Stomach smooth muscle (tissue), 2 donors: ENCODE results near the gene COX8A.

ENCODE experiments used
- H3K27ac ChIP-seq: one replicate; pipeline ENCODE4 v1.7.0; 2013; ENCODE audit warnings: mild to moderate bottlenecking, low read length, inconsistent platforms
- H3K27me3 ChIP-seq, 2 donors: one replicate each; pipeline ENCODE4 v1.7.0; 2013; ENCODE audit warnings: low read length in 2 of 2; ENCODE audit not compliant: insufficient read depth in 2 of 2, control insufficient read depth in 1 of 2
- H3K36me3 ChIP-seq, 2 donors: one replicate each; pipeline ENCODE4 v1.7.0; 2013; ENCODE audit warnings: low read length in 2 of 2; ENCODE audit not compliant: control insufficient read depth in 2 of 2, insufficient read depth in 2 of 2
- H3K4me1 ChIP-seq: one replicate; pipeline ENCODE4 v1.7.0; 2013; ENCODE audit warnings: low read length; ENCODE audit not compliant: control insufficient read depth, insufficient read depth
- H3K4me3 ChIP-seq, 2 donors: one replicate each; pipeline ENCODE4 v1.7.0; 2013; ENCODE audit warnings: low read length in 2 of 2
- H3K9ac ChIP-seq, 2 donors: one replicate each; pipeline ENCODE4 v1.7.0; 2013; ENCODE audit warnings: low read length in 2 of 2, mild to moderate bottlenecking in 1 of 2
- H3K9me3 ChIP-seq, 2 donors: one replicate each; pipeline ENCODE4 v1.7.0; 2013; ENCODE audit warnings: low read length in 2 of 2; ENCODE audit not compliant: control insufficient read depth in 2 of 2
- donor health status: healthy.
- donor health status: Pancreatic carcinoma.

COX8A gene, protein sequence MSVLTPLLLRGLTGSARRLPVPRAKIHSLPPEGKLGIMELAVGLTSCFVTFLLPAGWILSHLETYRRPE

GRCh38 chr11:63974259-63975143 is at the start of gene COX8A:
TSS of gene COX8A (plus strand) at chr11:63974620. CDS start at chr11:63974681, 61 bp downstream.
- Histone ChIP-seq H3K9me3 (no peaks in the 10 kb centered on the region), H3K9ac (peak within 1 kb of the TSS; percentile 99), H3K4me3 (peak within 1 kb of the TSS; percentile 81 to 97), H3K36me3 (peaks cover 7 to 8% of the 10 kb centered on the region in 2 donors), H3K27me3 (no peaks in the 10 kb centered on the region), H3K4me1 (peaks cover 25% of the 10 kb centered on the region), H3K27ac (peak within 1 kb of the TSS; percentile 99)

DNA sequence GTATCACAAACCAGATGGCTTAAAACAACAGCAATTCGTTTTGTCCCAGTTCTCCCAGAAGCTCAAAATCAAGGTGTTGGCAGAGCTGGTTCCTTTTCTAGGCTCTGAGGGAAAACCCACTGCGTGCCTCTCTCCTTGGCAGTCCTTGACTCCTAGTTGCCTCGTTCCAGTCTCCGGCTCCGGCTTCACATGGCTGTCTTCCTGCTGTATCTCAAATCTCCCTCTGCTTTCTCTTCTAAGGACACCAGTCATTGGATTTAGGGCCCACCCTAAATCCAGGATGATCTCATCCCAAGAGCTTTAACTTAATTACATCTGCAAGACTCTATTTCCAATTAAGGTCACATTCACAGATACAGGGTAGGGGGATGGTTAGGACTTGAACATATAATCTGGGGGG is 44.8 kb upstream of the COX8A start:
- no peaks in the 10 kb centered on the region for H3K9me3 ChIP-seq
- H3K36me3 ChIP-seq, result no peaks in the 10 kb centered on the region
- no peaks in the 10 kb centered on the region for H3K27me3 ChIP-seq
- H3K9ac ChIP-seq, result no peak overlapping the region
- no peak overlapping the region for H3K4me3 ChIP-seq
- no peaks in the 10 kb centered on the region for H3K4me1 ChIP-seq
- H3K27ac ChIP-seq, result no peak overlapping the region

GRCh38 chr11:63931045-63931444 is 43.4 kb upstream of the COX8A start:
- Histone ChIP-seq H3K9ac (no peak overlapping the region), H3K9me3 (no peaks in the 10 kb centered on the region), H3K4me3 (no peak overlapping the region), H3K36me3 (no peaks in the 10 kb centered on the region), H3K27me3 (no peaks in the 10 kb centered on the region), H3K4me1 (no peaks in the 10 kb centered on the region), H3K27ac (no peak overlapping the region)

DNA sequence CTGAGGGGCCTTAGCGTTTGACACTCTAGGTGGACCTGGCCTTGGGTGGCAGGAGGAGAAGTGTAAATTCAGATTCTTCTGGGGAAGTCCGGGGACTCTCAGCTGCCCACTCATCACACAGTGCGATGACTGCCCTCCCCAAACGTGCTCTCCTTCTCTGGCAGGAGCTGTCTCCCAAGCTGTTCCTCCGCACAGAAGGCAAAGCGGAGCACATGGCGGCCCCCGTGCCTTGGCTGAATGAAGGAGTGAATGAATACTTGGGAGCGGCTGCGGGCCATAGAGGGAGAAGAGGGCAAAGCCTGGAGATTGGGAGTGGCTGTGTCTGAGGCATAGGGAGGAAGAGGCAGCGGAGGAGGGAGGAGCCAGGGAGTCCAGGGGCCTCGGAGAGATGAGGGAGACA is 42.5 kb upstream of the COX8A start:
- H3K9ac ChIP-seq, result no peak overlapping the region
- H3K36me3 ChIP-seq, result no peaks in the 10 kb centered on the region
- H3K4me1 ChIP-seq, result no peaks in the 10 kb centered on the region
- H3K4me3 ChIP-seq, result no peak overlapping the region
- H3K27ac ChIP-seq, result no peak overlapping the region
- H3K27me3 ChIP-seq, result no peaks in the 10 kb centered on the region
- H3K9me3 ChIP-seq, result no peaks in the 10 kb centered on the region

- no peaks in the 10 kb centered on the region for H3K9me3 ChIP-seq
- no peak overlapping the region for H3K27ac ChIP-seq
- H3K4me3 ChIP-seq, result no peak overlapping the region
- peaks cover 6% of the 10 kb centered on the region for H3K4me1 ChIP-seq
- no peaks in the 10 kb centered on the region for H3K36me3 ChIP-seq
- H3K27me3 ChIP-seq, result no peaks in the 10 kb centered on the region
- no peak overlapping the region for H3K9ac ChIP-seq
Measured at GRCh38 chr11:63933459-63933858, 41.0 kb upstream of the COX8A start.

GRCh38 chr11:63937713-63938478 is 36.5 kb upstream of the COX8A start:
- no peaks in the 10 kb centered on the region for H3K36me3 ChIP-seq
- no peaks in the 10 kb centered on the region for H3K9me3 ChIP-seq
- peak overlapping the region; percentile 55 for H3K27ac ChIP-seq
- peaks cover 16% of the 10 kb centered on the region for H3K4me1 ChIP-seq
- peak overlapping the region; percentile 41 to 42 for H3K9ac ChIP-seq
- H3K4me3 ChIP-seq, result peak overlapping the region; percentile 56 to 79
- H3K27me3 ChIP-seq, result no peaks in the 10 kb centered on the region

- Histone ChIP-seq H3K27ac (peak within 1 kb of the TSS; percentile 55), H3K9ac (peak within 1 kb of the TSS; percentile 69 to 77), H3K27me3 (no peaks in the 10 kb centered on the region), H3K4me3 (peak within 1 kb of the TSS; percentile 79 to 82), H3K36me3 (no peaks in the 10 kb centered on the region), H3K4me1 (peaks cover 16% of the 10 kb centered on the region), H3K9me3 (no peaks in the 10 kb centered on the region)
Measured at GRCh38 chr11:63938479-63939396, 35.7 kb upstream of the COX8A start, which contains the start of gene NAA40. TSS of gene NAA40 (plus strand) at chr11:63939002. CDS start at chr11:63939097, 95 bp downstream.

DNA sequence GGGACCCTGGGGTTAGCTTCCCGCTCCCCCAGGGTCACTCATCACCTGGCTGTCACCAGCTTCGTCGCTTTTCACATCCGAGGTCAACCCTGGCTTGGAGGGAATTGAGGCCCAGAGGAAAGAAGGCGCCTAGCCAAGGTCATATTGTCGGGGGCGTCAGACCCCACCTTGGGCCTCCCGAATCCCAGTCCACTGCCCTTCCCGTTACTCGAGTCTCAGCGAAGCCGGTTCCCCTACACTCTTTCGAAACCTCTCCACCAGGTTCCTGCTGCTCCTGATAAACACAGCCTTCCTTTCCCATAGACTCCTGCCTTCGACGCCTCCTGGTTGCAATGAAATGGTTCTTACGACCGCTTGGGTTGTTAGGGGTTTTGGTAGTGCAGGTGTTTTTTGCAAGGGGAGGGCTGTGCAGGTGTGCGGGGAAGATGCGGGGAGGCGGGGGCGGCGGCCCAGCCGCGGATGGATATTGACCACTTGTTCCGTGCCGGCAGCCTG is 35.0 kb upstream of the COX8A start:
- Histone ChIP-seq H3K9me3 (no peaks in the 10 kb centered on the region), H3K27me3 (no peaks in the 10 kb centered on the region), H3K36me3 (no peaks in the 10 kb centered on the region), H3K4me3 (peak overlapping the region; percentile 79 to 82), H3K27ac (no peak overlapping the region), H3K4me1 (peaks cover 20% of the 10 kb centered on the region), H3K9ac (peak overlapping the region; percentile 69 to 77)

DNA sequence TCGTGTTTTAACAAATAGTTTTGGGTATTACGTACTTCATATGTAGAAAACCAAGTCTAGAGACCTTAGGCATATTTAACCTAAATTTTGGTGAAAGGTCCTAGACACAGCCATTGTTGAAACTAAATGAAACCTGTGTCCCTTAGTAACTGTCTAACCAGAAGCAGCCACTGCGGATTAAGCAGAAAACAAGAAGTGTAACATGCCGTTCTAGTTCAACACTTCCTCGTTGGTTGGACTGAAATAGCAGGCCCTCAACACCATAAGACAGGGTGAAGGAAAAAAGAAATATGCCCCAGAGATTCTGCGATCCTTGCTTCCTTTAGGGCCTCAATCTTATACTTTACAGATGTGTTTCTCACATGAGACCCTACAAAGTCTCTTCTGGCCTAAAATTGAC is 33.6 kb upstream of the COX8A start:
- Histone ChIP-seq H3K27ac (no peak overlapping the region), H3K36me3 (no peaks in the 10 kb centered on the region), H3K27me3 (no peaks in the 10 kb centered on the region), H3K9me3 (no peaks in the 10 kb centered on the region), H3K4me3 (no peak overlapping the region), H3K4me1 (peaks cover 33% of the 10 kb centered on the region), H3K9ac (no peak overlapping the region)

GRCh38 chr11:63941901-63942300 is 32.5 kb upstream of the COX8A start:
- no peak overlapping the region for H3K27ac ChIP-seq
- no peaks in the 10 kb centered on the region for H3K27me3 ChIP-seq
- no peaks in the 10 kb centered on the region for H3K9me3 ChIP-seq
- peaks cover 0 to 8% of the 10 kb centered on the region in 2 donors for H3K36me3 ChIP-seq
- peaks cover 40% of the 10 kb centered on the region for H3K4me1 ChIP-seq
- H3K9ac ChIP-seq, result no peak overlapping the region
- H3K4me3 ChIP-seq, result no peak overlapping the region
